Right lobe of liver (tissue), 6 donors: ENCODE measurements around the gene RARG. TPM values are rescaled to one million over a fixed set of nuclear protein-coding genes. Genes with fewer than 3 reads are reported as not detected.

Source experiments
- ATAC-seq, 4 donors: fragments of 200-7000 bp; cut with Tn5 transposase; one replicate each; pipeline ENCODE4 v1.9.1; 2020; ENCODE audit warnings: mild to moderate bottlenecking in 4 of 4, moderate library complexity in 4 of 4
- DNase-seq, 3 donors: peaks; one replicate each; pipeline ENCODE4 v3.0.0-alpha.2; 2020
- H3K27ac ChIP-seq, 3 donors: fragments of 200-600 bp; one replicate each; pipeline ENCODE4 v1.8.0; 2022
- H3K27me3 ChIP-seq, 2 donors: fragments of 200-600 bp; one replicate each; pipeline ENCODE4 v1.8.0; 2022
- H3K36me3 ChIP-seq, 4 donors: fragments of 200-600 bp; sonication (generic) in 1 of 4; one replicate each; pipeline versions ENCODE4 v1.5.1 to v1.8.0; 2017 to 2022; ENCODE audit warnings: control low read depth in 1 of 4
- H3K4me1 ChIP-seq, 4 donors: fragments of 200-600 bp; sonication (generic) in 1 of 4; one replicate each; pipeline versions ENCODE4 v1.5.1 to v1.8.0; 2017 to 2022; ENCODE audit warnings: control low read depth in 1 of 4
- H3K4me3 ChIP-seq, 3 donors: fragments of 200-600 bp; one replicate each; pipeline ENCODE4 v1.8.0; 2022
- H3K9me3 ChIP-seq, 4 donors: fragments of 200-600 bp; sonication (generic) in 1 of 4; one replicate each; pipeline versions ENCODE4 v1.5.1 to v1.8.0; 2017 to 2022; ENCODE audit warnings: control low read depth in 1 of 4
- CTCF ChIP-seq, 4 donors: fragments of 200-600 bp in 3 of 4; fragments of 450-650 bp in 1 of 4; IDR thresholded peaks; one replicate each; pipeline versions ENCODE4 v1.5.1 to v1.8.0; 2016 to 2022; ENCODE audit warnings: antibody characterized with exemption in 4 of 4, mild to moderate bottlenecking in 2 of 4
- POLR2A ChIP-seq: fragments of 450-650 bp; IDR thresholded peaks from one replicate; pipeline ENCODE4 v1.6.1; 2017; ENCODE audit warnings: antibody characterized with exemption, mild to moderate bottlenecking
- WGBS: methylation state at CpG from one replicate; pipeline ENCODE4 v1.1.6; 2018; ENCODE audit warnings: low coverage, low lambda C conversion rate; ENCODE audit not compliant: insufficient coverage; ENCODE audit errors: missing lambda C conversion rate; 5-methylcytosine and 5-hydroxymethylcytosine counted together
- intact Hi-C, 2 donors: fragments of 100-400 bp; cut with DNase I; formaldehyde crosslinking; loops; one replicate each; pipeline versions ENCODE4 v1.11.2 to v1.14.1; 2022
- total RNA-seq, 6 experiments: library from RNA; depleted of rRNA in 2 of 6; stranded (reverse); fragments of >200 nt in 2 of 6; fragmentation: NEBNext Ultra II Directional in 3 of 6; extraction: Animal tissue kit (Norgen Biotek cat#: 25700) in 3 of 6; gene quantifications; one replicate each; pipeline versions ENCODE4 v1.1.0 to v1.2.4, GENCODE V29; 2016 to 2023
- donor health status: DM: no; HTN: yes; CAD: no.
- donor health status: DM: no; HTN: no; CAD: no.
- donor health status: DM: no; HTN: no; CAD: no.
- donor health status: DM: no; HTN: yes; CAD: no.
- donor health status: DM: no; HTN: yes; CAD: no.

RARG gene
- total RNA-seq, 6 experiments from 2014 or later = 1.9 to 2.4 (median 2.1) TPM

- 87% methylated on average over 3 of the region's 3 CpGs for WGBS
- Histone ChIP-seq H3K36me3 (no peaks in the 10 kb centered on the region), H3K27ac (peak overlapping the region in 1 of 3 donors; percentile 73), H3K9me3 (no peaks in the 10 kb centered on the region), H3K4me3 (no peak overlapping the region), H3K4me1 (peaks cover 0 to 69% (median 29%) of the 10 kb centered on the region in 4 donors), H3K27me3 (no peaks in the 10 kb centered on the region)
- ATAC-seq (no peak), DNase-seq (no peak)
- no peak for TF ChIP-seq CTCF (IDR thresholded peaks at IDR 0.05)
- TF ChIP-seq POLR2A = no peak
- intact Hi-C loops = no loop called here
These were observed 55.3 kb downstream of the RARG start for GRCh38 chr12:53176750-53177149.

GRCh38 chr12:53174881-53175491, 57.0 kb downstream of the RARG start:
- intact Hi-C loops = no loop called here
- WGBS = 9% methylated on average over 4 of the region's 4 CpGs
- no peaks in the 10 kb centered on the region for H3K9me3 ChIP-seq
- no peaks in the 10 kb centered on the region for H3K36me3 ChIP-seq
- TF ChIP-seq POLR2A = no peak
- peak; percentile 33 to 51 (median 43) for TF ChIP-seq CTCF (IDR thresholded peaks at IDR 0.05)
- ATAC-seq (peak; percentile 80 to 92 (median 84)), DNase-seq (peak; percentile 85 to 95 (median 93))
- H3K4me3 ChIP-seq = no peak overlapping the region
- peak overlapping the region; percentile 8 to 73 (median 56) for H3K27ac ChIP-seq
- peaks cover 0 to 81% (median 35%) of the 10 kb centered on the region in 4 donors for H3K4me1 ChIP-seq
- no peaks in the 10 kb centered on the region for H3K27me3 ChIP-seq

DNA sequence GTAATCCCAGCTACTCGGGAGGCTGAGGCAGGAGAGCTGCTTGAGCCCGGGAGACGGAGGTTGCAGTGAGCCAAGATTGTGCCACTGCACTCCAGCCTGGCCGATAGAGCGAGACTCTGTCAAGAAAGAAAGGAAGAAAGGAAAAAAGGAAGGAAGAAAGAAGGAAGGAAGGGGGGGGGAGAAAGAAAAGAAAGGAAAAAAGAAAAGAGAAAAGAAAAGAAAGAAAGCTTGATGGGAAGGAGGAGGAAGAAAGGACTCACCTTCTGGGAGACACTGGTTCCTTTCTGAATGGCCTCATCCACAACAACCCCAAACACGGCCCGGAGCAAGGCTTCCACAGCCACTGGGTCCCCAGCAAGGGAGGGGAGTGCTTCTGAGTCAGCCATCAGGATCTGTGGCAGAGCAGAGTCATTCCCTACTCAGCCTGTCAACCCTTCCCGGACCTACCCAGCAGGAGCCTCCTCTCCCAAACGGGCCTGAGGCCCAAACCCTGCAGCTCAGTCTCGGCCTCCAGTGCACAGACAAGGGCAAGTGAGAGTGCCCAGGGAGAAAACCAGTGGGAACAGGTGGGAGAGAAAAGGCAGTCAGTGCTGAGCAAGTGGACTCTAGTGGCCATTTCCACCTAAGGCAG, 58.8 kb downstream of the RARG start:
- intact Hi-C loops = no loop called here
- no peaks in the 10 kb centered on the region for H3K9me3 ChIP-seq
- no peak for ATAC-seq

DNA sequence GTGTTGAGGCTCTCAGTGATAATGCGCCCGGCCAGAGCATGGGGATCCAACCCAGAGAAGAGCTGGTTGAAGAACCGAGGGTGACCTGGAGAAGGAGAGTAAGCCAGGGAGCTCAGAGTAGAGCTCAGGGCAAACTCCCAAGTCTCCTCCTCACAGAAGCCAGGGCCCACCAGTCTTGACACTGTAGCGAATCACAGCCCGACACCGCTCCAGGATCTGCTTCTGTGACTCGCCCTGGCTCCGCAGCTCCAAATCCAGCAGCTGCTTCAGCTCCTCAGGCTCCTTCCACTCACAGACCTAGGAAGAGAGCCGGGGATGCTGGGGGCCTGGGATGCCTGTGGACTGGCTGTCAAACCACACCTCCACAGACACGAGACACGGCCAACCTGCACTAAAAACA, 59.7 kb downstream of the RARG start:
- intact Hi-C loops = no loop called here
- Histone ChIP-seq H3K27ac (no peak overlapping the region), H3K9me3 (no peaks in the 10 kb centered on the region), H3K27me3 (no peaks in the 10 kb centered on the region), H3K36me3 (no peaks in the 10 kb centered on the region), H3K4me1 (peaks cover 0 to 79% (median 27%) of the 10 kb centered on the region in 4 donors), H3K4me3 (no peak overlapping the region)
- WGBS = 72% methylated on average over 7 of the region's 11 CpGs
- TF ChIP-seq CTCF (IDR thresholded peaks at IDR 0.05) = no peak
- no peak for TF ChIP-seq POLR2A
- ATAC-seq = no peak
- peak in 1 of 3 donors; percentile 31 for DNase-seq

More for the DNA sequence above, 58.8 kb downstream of the RARG start:
- 78% methylated on average over 4 of the region's 10 CpGs for WGBS
- no peak overlapping the region for H3K27ac ChIP-seq
- peaks cover 0 to 86% (median 30%) of the 10 kb centered on the region in 4 donors for H3K4me1 ChIP-seq
- no peak overlapping the region for H3K4me3 ChIP-seq
- DNase-seq = peak in 1 of 3 donors; percentile 29
- no peaks in the 10 kb centered on the region for H3K27me3 ChIP-seq
- H3K36me3 ChIP-seq = no peaks in the 10 kb centered on the region
- TF ChIP-seq POLR2A (no peak), CTCF (IDR thresholded peaks at IDR 0.05) (no peak)
